NB4 (cell line): Measurements from ENCODE around the gene HOTAIR.

ENCODE experiments used
- POLR2A ChIP-seq: IDR thresholded peaks from 2 replicates; pipeline ENCODE4 v1.6.1; 2011; ENCODE audit warnings: mild to moderate bottlenecking; ENCODE audit not compliant: insufficient read length; ENCODE audit errors: extremely low read depth
- TF ChIP-seq, protein P1 (sequence below): IDR thresholded peaks from one replicate; pipeline ENCODE4 v1.5.1; 2012; ENCODE audit warnings: low read depth, low read length
- TF ChIP-seq, protein P2 (sequence below): IDR thresholded peaks from 2 replicates; pipeline ENCODE4 v1.6.1; 2011; ENCODE audit warnings: low read depth, low read length

DNA sequence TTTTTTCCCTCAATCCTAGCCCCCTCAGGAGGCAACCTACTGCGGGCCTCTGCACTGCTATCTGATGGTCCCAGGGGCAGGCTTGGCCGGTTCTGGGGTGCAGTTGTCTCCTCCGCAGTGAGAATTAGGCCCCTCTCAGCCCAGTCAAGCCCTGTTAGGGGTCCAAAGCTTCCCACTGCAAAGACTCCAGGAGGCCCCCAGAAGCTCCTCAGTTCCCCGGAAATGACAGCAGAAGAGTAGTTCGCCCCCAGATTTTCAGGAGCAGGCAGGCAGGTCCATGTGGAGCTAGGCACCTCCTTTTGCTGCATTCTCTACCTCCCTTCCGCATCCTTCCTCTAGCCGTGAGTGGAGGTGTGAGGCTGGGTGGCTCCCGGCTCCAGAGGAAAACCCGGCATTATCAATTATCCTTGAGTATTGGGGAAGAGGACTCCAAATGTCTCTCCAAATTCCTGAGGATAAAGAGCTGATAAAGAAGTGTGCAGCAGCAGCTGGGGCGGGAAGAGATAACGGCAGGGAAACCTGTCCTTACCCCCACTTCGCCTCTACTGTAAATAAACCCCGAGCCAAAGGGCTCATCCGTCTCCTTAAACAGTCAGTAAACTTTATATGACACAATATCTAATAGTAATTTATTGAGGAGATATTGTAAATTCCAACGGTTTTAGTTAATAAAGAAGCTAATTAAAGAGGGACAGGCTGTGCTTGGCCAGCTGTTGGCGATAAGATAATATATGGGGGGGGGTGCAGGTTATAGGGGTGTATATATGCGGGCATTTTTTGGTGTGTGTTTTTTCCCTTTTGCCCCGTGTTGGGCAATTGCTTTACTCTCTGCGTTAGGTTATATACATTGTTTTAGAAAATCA is 20.7 kb downstream of the HOTAIR start:
- TF ChIP-seq, protein P1, sequence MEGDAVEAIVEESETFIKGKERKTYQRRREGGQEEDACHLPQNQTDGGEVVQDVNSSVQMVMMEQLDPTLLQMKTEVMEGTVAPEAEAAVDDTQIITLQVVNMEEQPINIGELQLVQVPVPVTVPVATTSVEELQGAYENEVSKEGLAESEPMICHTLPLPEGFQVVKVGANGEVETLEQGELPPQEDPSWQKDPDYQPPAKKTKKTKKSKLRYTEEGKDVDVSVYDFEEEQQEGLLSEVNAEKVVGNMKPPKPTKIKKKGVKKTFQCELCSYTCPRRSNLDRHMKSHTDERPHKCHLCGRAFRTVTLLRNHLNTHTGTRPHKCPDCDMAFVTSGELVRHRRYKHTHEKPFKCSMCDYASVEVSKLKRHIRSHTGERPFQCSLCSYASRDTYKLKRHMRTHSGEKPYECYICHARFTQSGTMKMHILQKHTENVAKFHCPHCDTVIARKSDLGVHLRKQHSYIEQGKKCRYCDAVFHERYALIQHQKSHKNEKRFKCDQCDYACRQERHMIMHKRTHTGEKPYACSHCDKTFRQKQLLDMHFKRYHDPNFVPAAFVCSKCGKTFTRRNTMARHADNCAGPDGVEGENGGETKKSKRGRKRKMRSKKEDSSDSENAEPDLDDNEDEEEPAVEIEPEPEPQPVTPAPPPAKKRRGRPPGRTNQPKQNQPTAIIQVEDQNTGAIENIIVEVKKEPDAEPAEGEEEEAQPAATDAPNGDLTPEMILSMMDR: no peak
- no peak for TF ChIP-seq POLR2A
- TF ChIP-seq, protein P2, sequence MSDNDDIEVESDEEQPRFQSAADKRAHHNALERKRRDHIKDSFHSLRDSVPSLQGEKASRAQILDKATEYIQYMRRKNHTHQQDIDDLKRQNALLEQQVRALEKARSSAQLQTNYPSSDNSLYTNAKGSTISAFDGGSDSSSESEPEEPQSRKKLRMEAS: no peak
